ENCODE measurements around the gene RTL9. TPM values are rescaled to one million over a fixed set of nuclear protein-coding genes. Genes with fewer than 3 reads are reported as not detected.
A peak's percentile ranks its signal among the peaks of the same experiment; 100 is the strongest.

The RTL9 gene
- total RNA-seq (2022) (0.09 and 0.26 TPM in 2 replicates), Bru-seq, nascent RNA (percentile 7 among the genes with signal in this experiment), BruChase-seq, experiment 1, labeled RNA remaining after a 2-hour chase (percentile 15 among the genes with signal in this experiment), BruChase-seq, experiment 2, labeled RNA remaining after a 6-hour chase (percentile 11 among the genes with signal in this experiment)
- long read RNA-seq: 0 reads

GRCh38 chrX:110358548-110358947 lies at the start of gene RTL9:
RTL9 (plus strand) TSS chrX:110358848; CDS start chrX:110450618, 91,770 bp downstream.
- POLR2A ChIA-PET: no interaction called here

GRCh38 chrX:110310000-110310790 lies 48.5 kb upstream of the RTL9 start:
- no peak for TF ChIP-seq CTCF (IDR thresholded peaks at IDR 0.05; ENCODE audit: insufficient read depth in 1 of 2, low read depth in 1 of 2, low read length in 1 of 2, severe bottlenecking in 1 of 2, unreplicated experiment in 1 of 2)
- H3K27me3 ChIP-seq (replicated peaks; ENCODE audit: control insufficient read depth, insufficient read depth, low read length): no peaks in the 10 kb centered on the region

More at GRCh38 chrX:110358548-110358947, at the start of gene RTL9:
- CTCF ChIA-PET: no interaction called here
- Histone ChIP-seq H3K4me3 (ENCODE audit: low read depth, low read length) (no peak within 1 kb of the TSS), H3K36me3 (ENCODE audit: control insufficient read depth, insufficient read depth, low read length) (no peaks in the 10 kb centered on the region), H3K9me3 (no peaks in the 10 kb centered on the region), H3K4me1 (no peaks in the 10 kb centered on the region), H3K27me3 (replicated peaks; ENCODE audit: control insufficient read depth, insufficient read depth, low read length) (no peaks in the 10 kb centered on the region)
- Mint-ChIP-seq H3K27ac (ENCODE audit: unreplicated experiment) (no peak within 1 kb of the TSS), H3K9me3 (ENCODE audit: unreplicated experiment) (no peaks in the 10 kb centered on the region), H3K4me3 (ENCODE audit: unreplicated experiment) (no peak within 1 kb of the TSS), H3K27me3 (ENCODE audit: insufficient read depth, unreplicated experiment) (no peaks in the 10 kb centered on the region), H3K36me3 (ENCODE audit: insufficient read depth, unreplicated experiment) (no peaks in the 10 kb centered on the region), H3K4me1 (ENCODE audit: low read depth, unreplicated experiment) (no peaks in the 10 kb centered on the region)
- no TSS peak for BruUV-seq (replicated peaks)
- no peak for TF ChIP-seq CTCF (IDR thresholded peaks at IDR 0.05; ENCODE audit: insufficient read depth in 1 of 2, low read depth in 1 of 2, low read length in 1 of 2, severe bottlenecking in 1 of 2, unreplicated experiment in 1 of 2)
- intact Hi-C loops (cut with micrococcal nuclease; ENCODE audit: unreplicated experiment): no loop called here
- no peak for DNase-seq

GRCh38 chrX:110310896-110311295 lies 47.8 kb upstream of the RTL9 start:
- no peaks in the 10 kb centered on the region for H3K4me1 Mint-ChIP-seq (ENCODE audit: low read depth, unreplicated experiment)
- H3K4me3 Mint-ChIP-seq (ENCODE audit: unreplicated experiment): no peak overlapping the region
- no peaks in the 10 kb centered on the region for H3K36me3 ChIP-seq (ENCODE audit: control insufficient read depth, insufficient read depth, low read length)
- H3K27me3 Mint-ChIP-seq (ENCODE audit: insufficient read depth, unreplicated experiment): no peaks in the 10 kb centered on the region
- H3K27ac Mint-ChIP-seq (ENCODE audit: unreplicated experiment): no peak overlapping the region
- no peaks in the 10 kb centered on the region for H3K9me3 ChIP-seq
- POLR2A ChIA-PET: no interaction called here
- H3K4me1 ChIP-seq: no peaks in the 10 kb centered on the region
- BruUV-seq (replicated peaks): no TSS peak
- no peaks in the 10 kb centered on the region for H3K9me3 Mint-ChIP-seq (ENCODE audit: unreplicated experiment)
- TF ChIP-seq CTCF (IDR thresholded peaks at IDR 0.05; ENCODE audit: insufficient read depth in 1 of 2, low read depth in 1 of 2, low read length in 1 of 2, severe bottlenecking in 1 of 2, unreplicated experiment in 1 of 2): no peak
- intact Hi-C loops (cut with micrococcal nuclease; ENCODE audit: unreplicated experiment): loop anchor here (10.0 kb wide), 1 partner anchor 146 kb away; no protein-coding TSS in a partner anchor
- CTCF ChIA-PET: no interaction called here
- no peaks in the 10 kb centered on the region for H3K36me3 Mint-ChIP-seq (ENCODE audit: insufficient read depth, unreplicated experiment)
- no peaks in the 10 kb centered on the region for H3K27me3 ChIP-seq (replicated peaks; ENCODE audit: control insufficient read depth, insufficient read depth, low read length)
- DNase-seq: no peak
- no peak overlapping the region for H3K4me3 ChIP-seq (ENCODE audit: low read depth, low read length)

More at GRCh38 chrX:110310000-110310790, 48.5 kb upstream of the RTL9 start:
- POLR2A ChIA-PET: no interaction called here
- CTCF ChIA-PET: no interaction called here
- no peaks in the 10 kb centered on the region for H3K4me1 Mint-ChIP-seq (ENCODE audit: low read depth, unreplicated experiment)
- H3K4me3 Mint-ChIP-seq (ENCODE audit: unreplicated experiment): no peak overlapping the region
- H3K4me3 ChIP-seq (ENCODE audit: low read depth, low read length): no peak overlapping the region
- no peaks in the 10 kb centered on the region for H3K36me3 Mint-ChIP-seq (ENCODE audit: insufficient read depth, unreplicated experiment)
- H3K9me3 Mint-ChIP-seq (ENCODE audit: unreplicated experiment): no peaks in the 10 kb centered on the region
- no peaks in the 10 kb centered on the region for H3K36me3 ChIP-seq (ENCODE audit: control insufficient read depth, insufficient read depth, low read length)
- no peak for DNase-seq
- H3K4me1 ChIP-seq: no peaks in the 10 kb centered on the region
- no peaks in the 10 kb centered on the region for H3K27me3 Mint-ChIP-seq (ENCODE audit: insufficient read depth, unreplicated experiment)
- H3K27ac Mint-ChIP-seq (ENCODE audit: unreplicated experiment): no peak overlapping the region
- H3K9me3 ChIP-seq: no peaks in the 10 kb centered on the region
- intact Hi-C loops (cut with micrococcal nuclease; ENCODE audit: unreplicated experiment): loop anchor here (10.0 kb wide), 1 partner anchor 145 kb away; no protein-coding TSS in a partner anchor
- no TSS peak for BruUV-seq (replicated peaks)

All from Caco-2 (cell line).